Measurements from ENCODE around the gene SLCO3A1. TPM values are rescaled to one million over a fixed set of nuclear protein-coding genes. Genes with fewer than 3 reads are reported as not detected.
"Not testable (repeated sequence)": the region's sequence is repeated elsewhere in the genome, so short reads cannot be mapped to it uniquely, and the experiment has no call there.

SLCO3A1 gene
- total RNA-seq, 1 donor from 2014 or later = 1.2 TPM

DNA sequence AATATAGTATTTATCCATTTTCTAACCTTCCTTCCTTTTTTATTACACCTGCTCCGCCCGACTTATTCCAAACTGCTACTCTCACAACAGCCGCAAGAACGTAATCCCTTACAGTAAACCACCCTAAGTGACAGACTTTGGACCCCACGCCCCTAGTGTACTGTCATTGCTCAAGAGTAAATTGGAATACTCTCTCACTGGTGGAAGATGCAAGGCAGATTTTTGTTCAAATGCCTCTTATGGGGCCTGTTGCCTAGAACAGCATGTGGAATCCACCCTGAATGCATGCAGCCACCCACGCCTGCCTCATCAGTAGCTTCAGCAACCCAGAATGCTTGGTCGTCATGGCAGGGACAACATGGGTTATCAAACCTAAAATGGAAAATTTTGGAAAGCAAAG, 313.9 kb downstream of the SLCO3A1 start:
- no peak for DNase-seq

DNA sequence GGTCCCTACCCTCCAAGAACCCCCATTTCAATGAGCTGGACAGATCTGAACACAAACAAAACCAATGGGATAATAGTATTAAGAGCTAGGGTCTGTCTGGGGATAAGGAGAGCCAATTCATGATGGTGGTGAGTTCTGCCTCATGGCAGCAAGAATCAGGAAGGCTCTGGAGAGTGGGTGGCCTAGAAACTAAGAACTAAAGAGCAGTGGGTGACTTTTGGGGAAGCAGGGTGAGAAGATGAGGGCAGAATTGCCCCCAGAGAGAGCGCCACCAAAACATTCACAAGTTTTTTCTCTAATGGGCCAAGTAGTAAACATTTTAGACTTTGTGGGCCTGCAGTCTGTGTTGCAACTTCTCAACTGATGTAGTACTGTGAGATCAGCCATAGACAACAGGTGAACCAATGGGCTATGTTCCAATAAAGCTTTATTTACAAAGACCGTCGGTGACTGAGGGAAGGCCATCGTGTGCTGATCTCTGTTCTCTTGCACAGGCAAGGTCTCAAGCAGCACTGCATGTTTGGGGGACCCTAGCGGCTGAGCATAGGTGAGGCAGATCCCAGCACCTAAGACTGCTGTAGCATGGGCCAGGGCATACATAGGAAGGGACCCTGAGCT, 314.7 kb downstream of the SLCO3A1 start:
- DNase-seq = no peak

DNA sequence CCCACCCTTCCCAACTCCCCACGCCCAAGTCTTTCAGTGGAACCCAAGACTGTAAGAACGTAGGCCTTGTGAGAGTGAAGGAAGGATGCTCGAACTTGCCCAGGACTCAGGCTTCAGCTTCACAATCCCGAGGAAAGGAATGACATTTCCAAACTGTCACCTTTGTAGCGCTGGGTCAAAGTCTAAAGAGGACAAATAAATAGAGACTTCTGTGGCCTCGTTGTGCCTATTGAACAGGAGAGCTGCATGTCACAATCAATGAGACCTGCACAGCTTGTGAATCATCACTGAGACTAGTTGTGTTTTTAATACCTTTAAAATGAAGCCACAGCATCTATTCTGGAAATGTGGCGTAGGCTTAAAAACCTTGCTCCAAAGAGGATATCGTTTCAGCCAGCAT, 317.4 kb downstream of the SLCO3A1 start:
- no peak for DNase-seq

DNA sequence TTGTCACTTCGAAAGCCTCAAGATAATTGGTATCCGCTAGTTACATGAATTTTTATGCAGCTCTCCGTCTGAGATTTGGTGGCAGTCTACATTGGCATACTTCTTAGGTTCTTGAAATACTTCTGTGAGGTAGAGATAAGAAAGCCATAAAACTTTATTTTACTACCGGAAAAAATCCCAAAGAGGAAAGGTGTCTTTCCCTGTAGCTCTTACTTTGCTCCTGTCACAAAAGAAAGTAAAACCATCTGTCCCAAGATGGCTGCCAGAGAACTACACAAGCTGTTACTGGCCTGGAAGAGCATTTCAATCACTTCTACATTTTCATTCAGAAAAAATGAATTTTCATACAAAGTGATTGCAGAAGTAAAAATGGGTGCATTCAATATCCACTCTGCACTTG, 325.4 kb downstream of the SLCO3A1 start:
- DNase-seq = no peak

DNA sequence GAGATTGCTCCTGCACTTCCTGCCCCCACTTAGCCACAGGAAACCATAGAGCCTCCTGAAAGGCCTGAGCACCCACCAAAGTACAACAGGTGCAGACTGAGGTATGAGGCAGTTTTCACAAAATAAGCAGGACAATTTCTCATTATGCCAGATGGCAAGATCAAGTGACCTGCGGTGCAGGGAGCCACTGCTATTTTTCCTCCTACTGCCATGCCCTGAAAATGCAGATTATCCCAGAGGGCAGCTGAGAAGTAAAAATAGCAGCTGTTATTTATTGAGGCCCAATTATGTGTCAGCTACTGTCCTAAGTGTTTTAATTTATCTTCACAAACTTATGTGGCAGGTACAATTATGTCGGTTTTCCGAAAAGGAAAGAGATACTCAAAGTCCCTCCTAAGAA, 330.6 kb downstream of the SLCO3A1 start:
- no peak for DNase-seq

DNA sequence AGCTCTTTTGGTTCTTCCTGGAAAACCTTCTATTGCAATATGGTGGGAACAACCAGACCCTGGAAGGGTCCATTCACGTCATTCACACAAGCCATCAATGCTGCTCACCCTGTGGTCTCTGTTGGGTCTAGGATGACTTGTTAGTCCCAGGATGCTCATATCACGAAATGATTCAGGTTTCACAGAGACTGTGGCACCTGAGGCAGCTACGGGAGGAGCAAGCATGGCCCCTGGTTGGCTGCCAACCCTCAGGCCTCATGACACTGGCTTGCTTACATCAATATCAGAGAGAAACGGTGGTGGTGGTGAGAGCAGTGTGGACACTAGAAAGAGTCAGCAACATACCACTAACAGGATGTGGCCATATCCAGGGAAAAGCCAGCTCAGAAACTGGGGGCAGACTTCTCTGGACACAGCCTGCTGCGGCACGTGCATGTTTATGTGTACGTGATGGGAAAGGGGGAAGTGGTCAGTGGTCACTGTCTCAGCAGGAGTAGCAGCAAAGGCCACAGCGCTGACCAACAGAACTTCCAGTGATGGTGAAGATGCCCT, 331.2 kb downstream of the SLCO3A1 start:
- DNase-seq = no peak

DNA sequence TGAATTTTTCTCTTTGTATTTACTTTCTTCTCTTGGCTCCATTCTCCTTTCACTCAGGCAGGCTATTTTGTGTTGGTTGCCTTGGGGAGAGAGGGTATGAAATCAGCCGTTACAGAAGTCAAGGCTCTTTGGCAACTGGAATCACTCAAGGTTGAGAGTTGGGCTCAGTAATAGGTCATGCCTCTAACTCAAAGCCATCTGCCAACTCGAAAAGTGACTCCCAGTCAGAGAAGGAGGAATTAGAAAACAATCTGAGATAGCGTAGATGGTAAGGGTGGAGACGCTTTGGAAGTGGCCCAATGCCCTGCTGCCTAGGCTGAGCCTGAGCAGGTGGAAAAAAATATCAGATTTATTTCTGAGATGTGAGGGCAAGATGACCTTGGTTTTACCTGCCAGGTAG, 334.5 kb downstream of the SLCO3A1 start:
- no peak for DNase-seq

DNA sequence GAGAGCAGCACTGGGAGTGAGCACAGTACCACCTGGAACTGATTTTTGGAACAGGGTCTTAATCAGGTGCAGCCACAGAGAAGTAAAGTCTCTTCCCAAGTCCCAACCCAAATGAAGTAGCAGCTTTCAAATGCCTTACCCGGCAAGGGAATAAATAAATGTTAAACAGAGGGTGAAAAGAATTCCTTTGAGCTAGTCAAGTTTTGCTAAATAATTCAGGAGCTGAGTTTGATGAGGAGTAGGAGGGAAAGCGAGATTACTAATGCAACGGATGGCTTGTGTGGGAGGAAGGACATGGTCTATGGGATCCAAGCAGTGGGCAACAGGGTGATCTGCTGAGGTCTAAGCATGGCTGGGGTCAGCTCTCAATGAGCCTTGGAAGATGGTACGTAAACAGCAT, 335.7 kb downstream of the SLCO3A1 start:
- no peak for DNase-seq

DNA sequence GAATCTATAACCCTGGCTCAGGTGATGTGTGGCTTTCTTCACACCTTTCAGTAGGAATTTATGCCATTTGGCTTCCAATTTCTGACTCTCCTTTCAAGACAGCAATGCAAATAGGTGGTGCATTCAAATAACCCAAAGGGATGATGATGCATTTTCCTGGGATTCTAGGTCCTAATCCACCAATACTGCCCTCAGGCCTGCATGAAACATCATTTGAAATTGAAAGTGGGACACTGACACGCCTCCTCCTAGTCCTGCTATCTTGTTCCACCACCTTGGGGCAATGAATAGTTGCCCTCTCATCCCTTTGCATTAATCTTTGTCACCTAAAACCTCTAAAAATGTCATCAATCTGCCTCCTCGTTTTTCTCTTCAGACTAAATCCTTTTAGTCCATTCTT, 341.7 kb downstream of the SLCO3A1 start:
- no peak for DNase-seq

DNA sequence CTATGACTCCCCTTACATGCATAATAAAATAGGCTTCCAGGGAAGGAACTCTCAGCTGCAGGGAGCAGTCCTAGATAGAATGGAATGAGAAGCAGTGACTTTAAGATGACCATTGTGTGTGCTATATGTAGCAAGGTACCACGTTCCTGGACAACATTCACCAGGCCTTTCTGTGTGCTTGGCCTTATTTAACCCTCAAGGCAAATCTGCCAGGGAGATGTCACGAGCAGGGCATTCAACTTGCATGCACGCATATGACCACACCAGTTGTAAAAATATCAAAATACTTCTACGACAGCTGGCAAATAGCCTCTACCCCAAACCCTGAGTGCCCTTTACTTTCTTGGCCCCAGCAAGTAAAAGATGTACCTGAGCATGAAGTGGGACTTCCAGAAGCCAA, 342.8 kb downstream of the SLCO3A1 start:
- DNase-seq = no peak

DNA sequence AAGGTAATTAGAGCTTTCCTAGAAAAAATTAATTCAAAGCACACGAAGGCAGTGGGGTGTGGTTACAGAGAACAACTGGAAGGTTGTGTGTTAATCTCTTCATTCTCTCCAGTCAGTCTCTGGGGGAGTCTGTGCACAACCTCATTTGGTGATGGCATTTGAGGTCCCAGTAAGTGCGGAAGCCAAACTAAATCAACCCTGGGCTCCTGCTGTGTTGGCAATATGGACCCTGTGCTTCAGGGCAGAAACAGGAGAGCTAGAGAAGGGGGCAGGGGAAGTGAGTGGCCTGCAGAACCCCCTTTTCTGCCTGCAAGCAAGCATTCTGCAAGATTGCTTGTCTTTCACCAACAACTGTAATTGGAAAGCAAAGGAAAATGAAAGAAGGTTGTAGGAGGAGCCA, 344.2 kb downstream of the SLCO3A1 start:
- no peak for DNase-seq

DNA sequence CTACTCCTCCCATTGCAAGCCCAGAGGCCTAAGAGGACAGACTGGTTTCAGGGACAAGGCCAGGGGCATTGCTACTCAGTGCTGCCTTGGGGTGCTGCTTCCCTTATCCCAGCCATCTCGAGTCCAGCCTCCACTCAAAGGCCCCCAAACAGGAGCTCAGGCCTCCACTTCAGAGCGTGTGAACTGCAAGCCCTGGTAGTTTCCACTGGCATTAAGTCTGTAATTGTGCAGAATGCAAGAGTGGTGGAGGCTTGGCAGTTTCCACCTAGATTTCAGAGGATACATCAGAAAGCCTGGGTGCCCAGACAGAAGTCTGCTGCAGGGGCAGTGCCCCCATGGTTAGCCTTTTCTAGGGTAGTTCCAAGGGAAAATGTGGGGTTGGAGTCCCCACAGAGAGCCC, 347.4 kb downstream of the SLCO3A1 start:
- no peak for DNase-seq

DNA sequence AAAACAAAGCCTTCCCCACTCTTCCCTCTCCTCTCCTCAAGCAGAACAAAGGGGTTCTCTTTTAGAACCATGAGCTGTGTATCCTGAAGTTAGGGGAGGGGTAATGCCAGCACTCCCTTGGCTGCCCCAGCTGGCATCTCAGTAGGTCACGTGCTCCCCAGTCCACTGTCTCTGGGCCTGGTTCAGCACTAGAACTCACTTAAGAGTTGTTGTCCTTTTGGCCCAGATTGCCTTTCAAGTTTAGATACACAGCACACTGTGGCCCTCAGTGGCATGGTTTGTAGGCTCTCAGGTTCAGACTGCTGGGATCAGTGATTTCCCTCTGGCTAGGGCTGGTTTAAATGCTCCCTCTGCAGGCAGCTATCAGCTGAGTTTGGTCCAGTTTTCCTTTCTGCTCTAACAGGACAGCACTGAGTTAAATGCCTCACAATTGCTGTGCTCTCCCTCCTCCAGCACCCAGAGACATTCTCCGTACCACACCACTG, 351.8 kb downstream of the SLCO3A1 start:
- no peak for DNase-seq

DNA sequence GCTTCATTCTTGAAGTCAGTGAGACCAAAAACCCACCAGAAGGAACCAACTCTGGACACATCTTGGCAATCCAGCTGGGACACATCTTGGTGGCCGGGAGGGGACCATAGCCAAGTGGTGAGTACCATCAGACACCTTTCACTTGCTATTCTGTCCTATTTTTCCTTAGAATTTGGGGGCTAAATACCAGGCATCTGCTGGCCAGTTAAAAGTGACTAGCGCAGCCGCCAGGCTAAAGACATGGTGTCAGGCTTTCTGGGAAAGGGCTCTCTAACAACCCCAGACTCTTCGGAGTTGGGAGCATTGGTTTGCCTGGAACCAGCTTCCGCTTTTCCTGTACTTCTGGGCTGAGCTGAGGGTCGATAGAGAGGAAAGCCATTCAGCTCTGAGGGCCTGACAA, 354.1 kb downstream of the SLCO3A1 start:
- DNase-seq = not testable (repeated sequence)

Measured in dermis blood vessel endothelial cell (primary cell).